Heart left ventricle (tissue), 13 donors: ENCODE data around the gene MYO19.

ENCODE experiments used
- POLR2A ChIP-seq, 2 donors: fragments of 450-650 bp; IDR thresholded peaks; one replicate each; pipeline ENCODE4 v1.6.1; 2017; ENCODE audit warnings: antibody characterized with exemption in 2 of 2, mild to moderate bottlenecking in 2 of 2, moderate library complexity in 2 of 2
- TF ChIP-seq, protein P1 (sequence below), 12 donors: fragments of 200-600 bp; sonication (generic) in 4 of 12; IDR thresholded peaks; one replicate each; pipeline versions ENCODE4 v1.5.0 to v1.8.0; 2018 to 2022; ENCODE audit warnings: antibody characterized with exemption in 12 of 12, mild to moderate bottlenecking in 5 of 12
- donor health status: ischemic (EF 13 %, LVEDD 7.1; RV severe dilation, severe dysfunction).
- donor health status: DM: no; HTN: yes; CAD: no.
- donor health status: DM: no; HTN: no; CAD: no.
- donor health status: ischemic (EF 25% LVEDD 6.9; RV normal size, moderate dysfunction).
- donor health status: ischemic (EF 25% LVEDD 5.7; RV mildly dilated, moderate dysfunction).
- donor health status: ischemic (EF 35%, LVEDD 5.7; RV mildly dilated, moderate dysfunction).
- donor health status: nonischemic (EF 11% LVEDD 7.7; RV severe dilation, severe dysfunction).
- donor health status: DM: yes; HTN: yes; CAD: no.
- donor health status: PGD.
- donor health status: ischemic (EF 29% LVEDD 5.4; RV normal size, mild dysfunction).
- donor health status: nonischemic (EF 23%, LVEDD 6.1; RV moderate dilation, normal function).

DNA sequence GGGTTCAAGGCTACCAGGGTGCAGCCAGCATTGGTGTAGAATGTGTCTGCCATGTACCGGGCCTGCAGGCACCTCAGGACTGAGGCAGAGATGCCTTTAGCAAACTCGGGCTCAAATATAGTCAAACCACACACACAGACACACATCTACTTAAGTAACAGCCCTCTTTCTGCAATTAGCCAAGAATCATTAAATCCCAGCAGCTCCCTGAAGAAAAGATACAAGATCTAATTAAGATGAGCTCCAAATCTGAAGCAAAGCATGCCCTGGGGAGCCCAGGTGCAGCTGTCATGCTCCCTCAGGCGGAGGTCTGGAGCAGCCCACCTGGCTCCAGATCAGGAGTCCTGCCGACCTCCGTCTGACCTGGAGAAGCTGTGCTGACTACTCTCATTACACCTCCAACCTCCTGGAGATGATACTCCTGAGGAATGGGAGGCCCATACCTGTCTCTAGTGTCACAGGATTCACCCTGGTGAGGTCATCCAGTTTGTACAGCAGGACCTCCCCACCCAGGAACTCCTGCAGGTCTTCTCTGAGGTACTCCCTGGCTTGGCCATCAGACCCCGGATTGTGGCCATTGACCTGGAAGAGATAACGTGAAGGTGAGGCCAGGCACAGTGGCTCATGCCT, 6.9 kb downstream of the MYO19 start:
- TF ChIP-seq, protein P1, sequence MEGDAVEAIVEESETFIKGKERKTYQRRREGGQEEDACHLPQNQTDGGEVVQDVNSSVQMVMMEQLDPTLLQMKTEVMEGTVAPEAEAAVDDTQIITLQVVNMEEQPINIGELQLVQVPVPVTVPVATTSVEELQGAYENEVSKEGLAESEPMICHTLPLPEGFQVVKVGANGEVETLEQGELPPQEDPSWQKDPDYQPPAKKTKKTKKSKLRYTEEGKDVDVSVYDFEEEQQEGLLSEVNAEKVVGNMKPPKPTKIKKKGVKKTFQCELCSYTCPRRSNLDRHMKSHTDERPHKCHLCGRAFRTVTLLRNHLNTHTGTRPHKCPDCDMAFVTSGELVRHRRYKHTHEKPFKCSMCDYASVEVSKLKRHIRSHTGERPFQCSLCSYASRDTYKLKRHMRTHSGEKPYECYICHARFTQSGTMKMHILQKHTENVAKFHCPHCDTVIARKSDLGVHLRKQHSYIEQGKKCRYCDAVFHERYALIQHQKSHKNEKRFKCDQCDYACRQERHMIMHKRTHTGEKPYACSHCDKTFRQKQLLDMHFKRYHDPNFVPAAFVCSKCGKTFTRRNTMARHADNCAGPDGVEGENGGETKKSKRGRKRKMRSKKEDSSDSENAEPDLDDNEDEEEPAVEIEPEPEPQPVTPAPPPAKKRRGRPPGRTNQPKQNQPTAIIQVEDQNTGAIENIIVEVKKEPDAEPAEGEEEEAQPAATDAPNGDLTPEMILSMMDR (IDR thresholded peaks at IDR 0.05): no peak
- no peak for TF ChIP-seq POLR2A (IDR thresholded peaks at IDR 0.05)
